ENCODE measurements around the gene CYP4F2.
"Not testable (repeated sequence)": the region's sequence is repeated elsewhere in the genome, so short reads cannot be mapped to it uniquely, and the experiment has no call there.

Gene CYP4F2

GRCh38 chr19:15843203-15843893, 54.5 kb downstream of the CYP4F2 start:
- no peak for DNase-seq

DNA sequence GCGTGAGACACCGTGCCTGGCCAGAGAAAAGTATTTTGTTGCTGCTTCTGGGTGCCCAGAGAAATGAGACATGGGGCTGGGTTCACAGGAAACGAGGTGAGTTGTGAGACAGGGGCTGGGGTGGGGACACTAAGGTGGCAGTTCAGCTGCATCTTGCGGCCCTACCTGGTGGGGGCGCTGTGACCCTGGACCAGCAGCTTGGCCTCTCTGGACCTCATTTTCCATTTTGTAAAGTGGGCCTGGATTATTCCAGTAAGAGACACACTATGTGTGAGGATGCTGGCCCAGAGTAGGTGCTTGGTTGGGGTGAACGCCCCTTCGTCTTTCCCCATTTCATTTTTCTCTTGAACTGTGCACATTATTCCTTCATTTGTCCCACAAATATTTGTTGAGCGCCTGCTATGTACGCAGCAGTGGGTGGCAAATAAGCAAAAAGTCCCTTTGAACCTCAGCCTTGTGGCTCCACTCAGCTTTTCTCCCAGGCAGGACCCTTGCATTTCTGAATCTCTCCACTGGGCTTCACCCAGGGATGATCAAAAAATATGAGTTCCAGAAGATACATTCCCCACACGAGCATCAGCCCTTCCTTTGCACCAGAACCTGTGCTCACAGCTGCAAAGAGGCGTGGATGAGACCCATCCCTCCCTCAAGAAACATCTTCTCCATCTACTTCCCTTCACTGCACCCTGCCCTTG, 55.9 kb downstream of the CYP4F2 start:
- no peak for DNase-seq

- no peak for DNase-seq
Observed at GRCh38 chr19:15840833-15841232, 57.0 kb downstream of the CYP4F2 start.

- not testable (repeated sequence) for DNase-seq
Observed at GRCh38 chr19:15839888-15840287, 58.0 kb downstream of the CYP4F2 start.

DNA sequence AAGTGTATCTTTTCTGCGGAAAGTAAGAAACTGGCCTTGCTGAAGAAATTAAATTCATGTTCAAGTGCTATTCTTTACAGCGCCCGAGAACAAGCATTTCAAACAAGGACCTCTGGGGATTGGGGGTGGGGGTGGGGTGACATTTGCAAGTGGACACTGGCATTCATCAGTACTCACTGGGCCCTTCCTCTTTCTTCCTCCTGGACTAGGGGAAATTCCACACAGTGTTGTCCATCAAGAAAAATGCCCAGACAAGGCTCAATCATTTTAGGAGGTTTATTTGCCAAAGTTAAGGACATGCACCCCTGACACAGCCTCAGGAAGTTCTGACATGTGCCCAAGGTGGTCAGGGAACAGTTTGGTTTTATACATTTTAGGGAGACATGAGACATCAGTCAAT, 59.5 kb downstream of the CYP4F2 start:
- DNase-seq: no peak

- DNase-seq: no peak
Observed at GRCh38 chr19:15837221-15837731, 60.6 kb downstream of the CYP4F2 start.

DNA sequence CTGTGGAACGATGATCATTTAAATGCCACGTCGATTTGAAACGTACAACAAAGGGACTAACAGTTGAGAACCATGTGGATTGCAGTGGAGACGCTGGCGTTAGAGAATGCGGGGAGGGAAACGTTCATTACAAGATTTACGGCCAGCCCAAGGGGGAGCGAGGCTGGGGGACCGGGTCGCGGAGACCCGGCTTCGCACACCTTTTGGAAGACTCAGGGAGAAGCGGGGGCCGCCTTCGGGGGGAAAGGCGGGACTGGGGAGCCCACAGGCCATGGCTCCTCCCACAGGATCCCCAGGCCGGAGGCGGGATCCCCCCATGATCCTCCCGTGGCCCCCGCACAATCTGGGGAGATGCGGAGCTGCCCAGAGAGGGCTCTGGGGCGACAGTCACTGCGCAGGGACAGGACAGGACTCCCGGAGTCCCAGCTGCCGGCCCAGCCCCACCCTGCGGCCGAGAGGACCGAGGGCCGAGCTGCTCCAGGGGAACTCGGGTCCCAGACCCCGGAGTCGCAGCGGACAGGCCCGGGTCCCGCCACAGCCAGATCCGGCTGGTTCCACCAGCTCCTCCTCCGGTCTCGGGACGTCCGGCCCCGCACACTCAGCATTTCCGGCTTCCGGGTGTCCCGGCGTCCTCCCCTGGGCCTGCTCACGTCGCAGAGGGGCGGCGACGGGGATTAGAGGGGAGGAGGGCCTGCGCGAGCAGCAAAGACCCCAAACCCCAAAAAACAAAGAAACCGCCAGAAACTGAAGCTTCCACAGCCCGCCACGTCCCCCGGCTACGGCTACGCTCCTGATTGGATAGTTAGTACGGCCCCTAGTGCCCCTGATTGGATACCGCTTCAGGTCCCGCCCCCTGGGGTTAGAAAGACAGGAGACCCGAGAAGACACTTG, 61.3 kb downstream of the CYP4F2 start:
- DNase-seq: peak; percentile 87 to 94

GRCh38 chr19:15835565-15836329, 62.1 kb downstream of the CYP4F2 start:
- not testable (repeated sequence) for DNase-seq

DNA sequence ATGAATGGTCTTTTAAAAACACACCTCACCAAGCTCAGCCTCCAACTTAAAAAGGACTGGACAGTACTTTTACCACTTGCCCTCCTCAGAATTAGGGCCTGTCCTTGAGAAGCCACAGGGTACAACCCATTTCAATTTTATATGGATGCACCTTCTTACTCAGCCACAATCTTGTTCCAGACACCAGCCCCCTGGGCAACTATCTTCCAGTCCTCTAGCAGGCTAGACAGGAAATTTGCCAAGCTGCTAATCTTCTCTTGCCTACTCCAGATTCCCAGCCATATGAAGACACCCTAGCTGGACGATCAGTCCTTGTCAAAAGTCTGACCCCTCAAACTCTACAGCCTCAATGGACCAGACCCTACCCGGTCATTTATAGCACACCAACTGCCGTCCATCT, 63.6 kb downstream of the CYP4F2 start:
- not testable (repeated sequence) for DNase-seq

- DNase-seq: no peak
Observed at GRCh38 chr19:15831626-15832025, 66.2 kb downstream of the CYP4F2 start.

DNA sequence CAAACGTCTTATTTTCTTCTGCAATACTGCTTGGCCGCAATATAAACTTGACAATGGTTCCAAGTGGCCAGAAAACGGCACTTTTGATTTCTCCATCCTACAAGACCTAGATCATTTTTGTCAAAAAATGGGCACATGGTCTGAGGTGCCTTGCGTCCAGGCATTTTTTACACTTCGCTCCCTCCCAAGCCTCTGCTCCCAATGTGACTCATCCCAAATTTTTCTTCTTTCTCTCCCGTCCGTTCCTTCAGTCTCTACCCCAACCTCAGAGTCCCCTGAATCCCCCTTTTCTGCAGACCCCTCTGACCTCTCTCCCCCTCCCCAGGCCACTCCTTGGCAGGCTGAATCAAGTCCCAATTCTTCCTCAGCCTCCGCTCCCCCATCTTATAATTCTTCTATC, 68.1 kb downstream of the CYP4F2 start:
- DNase-seq: no peak

DNA sequence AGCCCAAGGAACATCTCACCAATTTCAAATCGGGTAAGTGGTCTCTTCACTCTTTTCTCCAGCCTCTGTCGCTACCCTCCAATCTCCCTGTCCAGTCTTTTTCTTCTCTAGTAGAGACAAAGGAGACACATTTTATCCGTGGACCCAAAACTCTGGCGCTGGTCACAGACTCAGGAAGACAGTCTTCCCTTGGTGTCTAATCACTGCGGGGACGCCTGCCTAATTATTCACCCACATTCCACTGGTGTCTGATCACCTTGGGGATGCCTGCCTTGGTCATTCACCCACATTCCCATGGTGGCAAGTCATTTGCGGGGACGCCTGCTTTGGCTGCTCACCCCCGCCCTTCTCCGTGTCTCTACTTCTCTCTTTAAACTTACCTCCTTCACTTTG, 68.6 kb downstream of the CYP4F2 start:
- DNase-seq: no peak

DNA sequence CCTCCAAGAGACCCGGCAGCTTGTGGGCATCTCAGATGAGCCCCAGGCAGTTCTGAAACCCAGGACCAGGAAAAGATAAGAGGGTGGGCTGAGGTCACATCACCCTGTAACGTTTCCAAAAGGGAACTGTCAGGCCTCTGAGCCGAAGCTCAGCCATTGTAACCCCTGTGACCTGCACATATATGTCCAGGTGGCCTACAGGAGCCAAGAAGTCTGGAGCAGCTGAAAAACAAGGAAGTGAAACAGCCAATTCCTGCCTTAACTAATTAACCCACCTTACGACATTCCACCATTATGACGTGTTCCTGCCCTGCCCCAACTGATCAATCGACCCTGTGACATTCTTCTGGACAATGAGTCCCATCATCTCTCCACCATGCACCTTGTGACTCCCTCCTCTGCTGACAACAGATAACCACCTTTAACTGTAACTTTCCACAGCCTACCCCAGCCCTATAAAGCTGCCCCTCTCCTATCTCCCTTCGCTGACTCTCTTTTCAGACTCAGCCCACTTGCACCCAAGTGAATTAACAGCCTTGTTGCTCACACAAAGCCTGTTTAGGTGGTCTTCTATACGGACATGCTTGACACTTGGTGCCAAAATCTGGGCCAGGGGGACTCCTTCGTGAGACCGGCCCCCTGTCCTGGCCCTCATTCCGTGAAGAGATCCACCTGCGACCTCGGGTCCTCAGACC, 69.1 kb downstream of the CYP4F2 start:
- DNase-seq: not testable (repeated sequence)

DNA sequence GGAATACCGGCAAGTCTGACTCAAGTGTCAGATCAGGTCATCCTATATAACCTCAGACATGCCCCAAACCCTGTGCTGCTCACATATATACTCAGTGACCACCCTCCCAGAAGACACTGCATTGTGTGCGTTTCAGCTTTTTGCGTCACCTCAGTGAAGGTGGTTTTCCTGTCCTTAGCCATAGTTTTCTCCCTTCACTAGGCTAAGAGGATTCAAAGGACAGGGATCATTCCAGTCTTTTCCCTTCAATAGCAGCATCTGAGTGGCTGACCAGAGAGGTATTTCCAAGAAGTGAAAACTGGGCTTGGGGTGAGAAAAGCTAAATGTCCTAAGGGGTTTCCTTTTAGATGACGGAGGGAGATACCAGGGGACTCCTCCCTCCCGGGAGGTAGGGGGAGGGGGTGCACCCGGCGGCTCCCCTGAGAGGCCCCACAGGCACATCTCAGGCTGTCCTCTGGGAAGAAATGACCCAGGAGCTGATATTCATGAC, 69.7 kb downstream of the CYP4F2 start:
- DNase-seq: no peak
